SK-N-SH treated with all-trans-retinoic acid at 6 μM for 48 hours (cell line): Measurements from ENCODE around the gene APOLD1.

ENCODE experiments used
- ATAC-seq: fragments of 200-7000 bp; cut with Tn5 transposase; 3 replicates; pipeline ENCODE4 v1.9.1; 2020; ENCODE audit warnings: mild to moderate bottlenecking, moderate library complexity
- ARNTL ChIP-seq: fragments of 450-650 bp; formaldehyde crosslinking; IDR thresholded peaks from 2 replicates; pipeline ENCODE4 v1.5.0; 2020; ENCODE audit warnings: low read depth, mild to moderate bottlenecking, moderate library complexity, borderline replicate concordance
- BACH2 ChIP-seq: fragments of 250-450 bp; sonication (Bioruptor Pico); IDR thresholded peaks from 2 replicates; pipeline ENCODE4 v1.9.0; 2021; ENCODE audit warnings: mild to moderate bottlenecking, borderline replicate concordance
- CREB5 ChIP-seq: fragments of 250-450 bp; sonication (Bioruptor Pico); IDR thresholded peaks from 2 replicates; pipeline ENCODE4 v1.5.1; 2020; ENCODE audit warnings: low read depth, mild to moderate bottlenecking, moderate library complexity
- CSDC2 ChIP-seq: fragments of 250-450 bp; sonication (Bioruptor Pico); IDR thresholded peaks from 2 replicates; pipeline ENCODE4 v1.5.0; 2020; ENCODE audit warnings: mild to moderate bottlenecking, moderate library complexity
- CSRNP3 ChIP-seq: fragments of 250-450 bp; sonication (Bioruptor Pico); IDR thresholded peaks from 2 replicates; pipeline ENCODE4 v1.5.1; 2021; ENCODE audit warnings: mild to moderate bottlenecking, moderate library complexity
- ESRRG ChIP-seq: fragments of 250-450 bp; sonication (Bioruptor Pico); IDR thresholded peaks from 2 replicates; pipeline ENCODE4 v1.6.1; 2021; ENCODE audit warnings: mild to moderate bottlenecking
- GLIS3 ChIP-seq: fragments of 250-450 bp; sonication (Bioruptor Pico); IDR thresholded peaks from 2 replicates; pipeline ENCODE4 v1.5.0; 2020; ENCODE audit warnings: mild to moderate bottlenecking, moderate library complexity
- ISL1 ChIP-seq: fragments of 250-450 bp; sonication (Bioruptor Pico); IDR thresholded peaks from 2 replicates; pipeline ENCODE4 v2.1.2; 2022; ENCODE audit warnings: mild to moderate bottlenecking, moderate library complexity
- OSR1 ChIP-seq: fragments of 250-450 bp; sonication (Bioruptor Pico); IDR thresholded peaks from 2 replicates; pipeline ENCODE4 v1.8.0; 2022; ENCODE audit warnings: moderate library complexity, mild to moderate bottlenecking, inconsistent platforms
- PATZ1 ChIP-seq: fragments of 250-450 bp; sonication (Bioruptor Pico); IDR thresholded peaks from 2 replicates; pipeline ENCODE4 v1.8.0; 2020; ENCODE audit warnings: mild to moderate bottlenecking, moderate library complexity, borderline replicate concordance
- POU6F1 ChIP-seq: fragments of 250-450 bp; sonication (Bioruptor Pico); IDR thresholded peaks from 2 replicates; pipeline ENCODE4 v1.8.0; 2021; ENCODE audit warnings: low read depth, mild to moderate bottlenecking, moderate library complexity, borderline replicate concordance
- PPARA ChIP-seq: fragments of 250-450 bp; sonication (Bioruptor Pico); IDR thresholded peaks from 2 replicates; pipeline ENCODE4 v1.5.0; 2020; ENCODE audit warnings: mild to moderate bottlenecking, borderline replicate concordance
- SNAI2 ChIP-seq: fragments of 250-450 bp; sonication (Bioruptor Pico); IDR thresholded peaks from 2 replicates; pipeline ENCODE4 v1.5.0; 2020; ENCODE audit warnings: mild to moderate bottlenecking, moderate library complexity
- TCF4 ChIP-seq: fragments of 250-450 bp; sonication (Bioruptor Pico); IDR thresholded peaks from 2 replicates; pipeline ENCODE4 v1.8.0; 2021; ENCODE audit warnings: mild to moderate bottlenecking, moderate library complexity, borderline replicate concordance
- TOX ChIP-seq: fragments of 250-450 bp; sonication (Bioruptor Pico); IDR thresholded peaks from 2 replicates; pipeline ENCODE4 v1.8.0; 2021; ENCODE audit warnings: mild to moderate bottlenecking, moderate library complexity, borderline replicate concordance
- TSHZ2 ChIP-seq: fragments of 250-450 bp; sonication (Bioruptor Pico); IDR thresholded peaks from 2 replicates; pipeline ENCODE4 v1.5.0; 2020; ENCODE audit warnings: mild to moderate bottlenecking, moderate library complexity
- ZC3H10 ChIP-seq: fragments of 250-450 bp; sonication (Bioruptor Pico); IDR thresholded peaks from 2 replicates; pipeline ENCODE4 v1.5.1; 2021; ENCODE audit warnings: mild to moderate bottlenecking, moderate library complexity
- ZFP3 ChIP-seq: fragments of 250-450 bp; sonication (Bioruptor Pico); IDR thresholded peaks from 2 replicates; pipeline ENCODE4 v1.5.0; 2020; ENCODE audit warnings: mild to moderate bottlenecking, moderate library complexity
- ZFP30 ChIP-seq: fragments of 450-650 bp; formaldehyde crosslinking; IDR thresholded peaks from 2 replicates; pipeline ENCODE4 v1.5.0; 2022; ENCODE audit warnings: mild to moderate bottlenecking, moderate library complexity
- ZNF565 ChIP-seq: fragments of 450-650 bp; formaldehyde crosslinking; conservative IDR thresholded peaks from 2 replicates; pipeline ENCODE4 v1.5.0; 2020; ENCODE audit warnings: low read depth, mild to moderate bottlenecking, moderate library complexity
- ZNF8 ChIP-seq: fragments of 450-650 bp; formaldehyde crosslinking; IDR thresholded peaks from 2 replicates; pipeline ENCODE4 v1.5.0; 2020; ENCODE audit warnings: mild to moderate bottlenecking, moderate library complexity

APOLD1 gene

GRCh38 chr12:12810553-12811021, 25.1 kb downstream of the APOLD1 start:
- TF ChIP-seq ZC3H10 (no peak), CSDC2 (no peak), ESRRG (CRISPR knock-in tag) (no peak), PATZ1 (CRISPR knock-in tag) (no peak), PPARA (no peak), CREB5 (CRISPR knock-in tag) (no peak), TCF4 (no peak), TOX (no peak), SNAI2 (CRISPR knock-in tag) (no peak), GLIS3 (CRISPR knock-in tag) (no peak), CSRNP3 (CRISPR knock-in tag) (no peak), POU6F1 (no peak), TSHZ2 (CRISPR knock-in tag) (no peak), ZFP30 (CRISPR knock-in tag) (no peak), ZFP3 (CRISPR knock-in tag) (no peak), OSR1 (CRISPR knock-in tag) (no peak), ISL1 (CRISPR knock-in tag) (no peak)
- no peak for ATAC-seq

- TF ChIP-seq GLIS3 (CRISPR knock-in tag) (no peak), ZFP3 (CRISPR knock-in tag) (no peak), CSDC2 (no peak), POU6F1 (no peak), ZNF8 (no peak), ZC3H10 (no peak), CSRNP3 (CRISPR knock-in tag) (no peak), ARNTL (CRISPR knock-in tag) (no peak), TSHZ2 (CRISPR knock-in tag) (no peak), BACH2 (no peak), SNAI2 (CRISPR knock-in tag) (no peak), ZNF565 (CRISPR knock-in tag) (no peak), ESRRG (CRISPR knock-in tag) (no peak), ZFP30 (CRISPR knock-in tag) (no peak), OSR1 (CRISPR knock-in tag) (no peak), TCF4 (no peak), CREB5 (CRISPR knock-in tag) (no peak), ISL1 (CRISPR knock-in tag) (no peak), TOX (no peak)
- TF ChIP-seq, all 23 proteins: peak for 0
- no peak for ATAC-seq
Measured at GRCh38 chr12:12811343-12811742, 25.9 kb downstream of the APOLD1 start.
